Epithelial cell of alveolus of lung (primary cell): ENCODE results near the gene MGAT4A. TPM values are rescaled to one million over a fixed set of nuclear protein-coding genes. Genes with fewer than 3 reads are reported as not detected.

Experiments used
- total RNA-seq: library from RNA; depleted of rRNA; stranded (reverse); fragments of >200 nt; gene quantifications from 2 replicates; pipeline ENCODE4 v1.2.1, GENCODE V29; 2015

The MGAT4A gene
- total RNA-seq = 0.39 and 0.56 TPM in 2 replicates

GRCh38 chr2:98731041-98731893, at the start of gene MGAT4A:
Gene MGAT4A (minus strand): TSS chr2:98731132. CDS start chr2:98726332, 4,800 bp downstream.

GRCh38 chr2:98608116-98608961, 122.6 kb downstream of the MGAT4A start, which contains the start of the genes COA5 and UNC50:
Gene COA5 (minus strand): TSS chr2:98608512. CDS start chr2:98608405, 107 bp downstream.
Gene UNC50 (plus strand): TSS chr2:98608589. CDS start chr2:98609760, 1,171 bp downstream.

Other genes starting within 250 kb of the MGAT4A start
- 11.1 and 45.9 TPM in 2 replicates for gene COA5, start 122.6 kb downstream of the MGAT4A start, total RNA-seq
- 32.7 and 48.2 TPM in 2 replicates for gene UNC50, start 122.5 kb downstream of the MGAT4A start, total RNA-seq
- 0.13 and 0.24 TPM in 2 replicates for gene CRACDL, start 205.1 kb upstream of the MGAT4A start, total RNA-seq